HG02973 (cell line): ENCODE data around the gene MYO18B.

Experiments used
- ATAC-seq: cut with Tn5 transposase; IDR thresholded peaks from one replicate; pipeline ENCODE4 v1.9.1; 2021; ENCODE audit warnings: moderate library complexity; ENCODE audit not compliant: unreplicated experiment

MYO18B gene

DNA sequence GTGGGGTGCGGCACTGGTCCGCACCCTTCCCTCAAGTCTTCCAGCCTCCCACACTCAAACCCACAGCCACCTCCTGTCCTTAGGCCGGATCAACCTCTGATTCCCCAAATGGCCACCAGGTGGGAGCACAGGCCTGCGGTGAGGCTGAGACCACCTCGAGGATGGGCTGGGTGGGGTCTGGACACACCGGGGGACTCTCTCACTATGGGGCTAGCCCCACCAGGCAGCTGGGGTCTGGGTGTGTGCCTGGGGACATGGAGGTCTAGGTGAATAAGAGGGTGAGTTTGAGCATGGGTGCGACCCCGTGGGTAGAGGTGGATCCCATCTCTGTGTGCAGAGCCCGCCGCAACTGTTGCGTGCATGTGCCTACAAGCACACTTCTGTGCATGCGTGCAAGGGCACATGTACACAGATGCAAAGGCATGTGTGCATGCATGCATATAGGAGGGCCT is 32.6 kb downstream of the MYO18B start:
- ATAC-seq, result no peak

GRCh38 chr22:25775531-25775930 is 33.5 kb downstream of the MYO18B start:
- ATAC-seq, result no peak

DNA sequence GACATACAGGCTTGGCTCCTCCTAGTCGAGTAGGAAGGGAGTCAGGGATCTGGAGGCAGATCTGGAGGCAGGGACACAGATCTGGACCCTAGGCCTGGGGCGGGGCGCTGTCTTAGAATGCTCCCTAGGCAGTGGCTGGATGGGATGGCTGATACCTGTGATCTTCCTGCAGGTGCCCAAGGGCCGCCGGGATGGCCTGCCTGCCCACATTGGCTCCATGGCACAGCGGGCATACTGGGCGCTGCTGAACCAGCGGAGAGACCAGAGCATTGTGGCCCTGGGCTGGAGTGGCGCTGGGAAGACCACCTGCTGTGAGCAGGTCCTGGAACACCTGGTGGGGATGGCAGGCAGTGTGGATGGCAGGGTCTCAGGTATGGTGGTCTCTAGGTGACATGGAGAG is 35.4 kb downstream of the MYO18B start:
- no peak for ATAC-seq

- ATAC-seq, result no peak
Measured at GRCh38 chr22:25777870-25778269, 35.9 kb downstream of the MYO18B start.

DNA sequence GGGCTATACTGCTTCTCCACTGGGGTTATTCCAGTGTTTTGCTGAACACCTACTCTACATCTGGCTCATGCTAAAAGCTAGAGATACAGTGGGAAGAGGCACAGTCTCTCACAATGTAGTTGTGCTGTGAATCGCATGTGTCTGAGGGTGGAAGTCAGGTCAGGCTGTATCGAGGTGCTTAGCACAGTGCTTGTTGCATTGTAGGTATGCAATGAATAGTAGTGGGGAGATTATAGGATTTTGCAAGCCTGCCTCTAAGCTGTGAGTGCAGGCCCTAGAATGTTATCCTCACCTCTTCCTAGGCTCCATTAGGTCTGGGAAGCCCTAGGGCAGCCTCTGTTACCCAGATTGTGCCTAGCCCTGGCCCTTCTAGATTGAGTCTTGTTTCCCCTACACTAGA is 37.4 kb downstream of the MYO18B start:
- no peak for ATAC-seq

GRCh38 chr22:25779890-25780289 is 37.9 kb downstream of the MYO18B start:
- ATAC-seq, result no peak

- ATAC-seq, result no peak
Measured at GRCh38 chr22:25780673-25781072, 38.7 kb downstream of the MYO18B start.

- ATAC-seq, result no peak
Measured at GRCh38 chr22:25781801-25782200, 39.8 kb downstream of the MYO18B start.

- ATAC-seq, result no peak
Measured at GRCh38 chr22:25782831-25783230, 40.8 kb downstream of the MYO18B start.

- no peak for ATAC-seq
Measured at GRCh38 chr22:25783856-25784255, 41.9 kb downstream of the MYO18B start.

- ATAC-seq, result no peak
Measured at GRCh38 chr22:25786165-25786564, 44.2 kb downstream of the MYO18B start.

DNA sequence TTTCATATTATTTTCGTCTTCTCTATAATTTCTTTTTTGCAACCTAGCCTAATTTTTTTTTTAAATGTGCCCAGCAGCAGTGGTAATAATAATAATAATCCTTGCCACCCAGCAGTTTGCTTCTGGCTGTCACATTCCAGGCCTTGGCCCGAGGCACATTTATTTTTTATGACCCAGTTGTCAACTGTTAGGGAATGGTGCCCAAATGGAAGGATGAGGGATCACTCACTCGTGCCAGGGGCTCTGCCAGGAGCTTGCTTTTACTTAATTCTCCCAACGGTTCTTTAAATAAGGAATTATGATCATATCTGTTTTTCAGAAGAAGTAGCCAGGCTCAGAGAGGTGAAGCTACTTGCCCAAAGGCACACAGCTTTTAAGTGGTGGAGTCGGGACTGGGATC is 49.6 kb downstream of the MYO18B start:
- no peak for ATAC-seq

DNA sequence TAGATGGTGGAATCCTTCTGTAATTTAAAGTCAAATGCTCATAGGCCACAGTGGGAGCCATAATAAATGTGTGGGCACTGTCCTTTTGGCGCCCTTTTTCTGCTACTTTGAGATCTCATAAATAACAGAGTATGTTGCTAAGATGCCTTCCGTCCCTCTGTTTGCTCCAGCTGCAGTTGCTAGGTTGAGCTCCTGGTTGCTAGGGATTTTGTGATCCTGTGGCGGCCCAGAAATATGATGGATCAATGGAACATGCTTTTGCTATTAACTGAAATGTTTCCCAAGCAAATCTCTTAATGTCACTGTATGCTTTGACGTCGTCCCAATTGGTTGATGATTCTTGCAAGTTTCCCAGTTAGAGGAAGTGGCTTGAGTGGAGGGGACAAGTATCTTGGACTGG is 53.5 kb downstream of the MYO18B start:
- no peak for ATAC-seq

DNA sequence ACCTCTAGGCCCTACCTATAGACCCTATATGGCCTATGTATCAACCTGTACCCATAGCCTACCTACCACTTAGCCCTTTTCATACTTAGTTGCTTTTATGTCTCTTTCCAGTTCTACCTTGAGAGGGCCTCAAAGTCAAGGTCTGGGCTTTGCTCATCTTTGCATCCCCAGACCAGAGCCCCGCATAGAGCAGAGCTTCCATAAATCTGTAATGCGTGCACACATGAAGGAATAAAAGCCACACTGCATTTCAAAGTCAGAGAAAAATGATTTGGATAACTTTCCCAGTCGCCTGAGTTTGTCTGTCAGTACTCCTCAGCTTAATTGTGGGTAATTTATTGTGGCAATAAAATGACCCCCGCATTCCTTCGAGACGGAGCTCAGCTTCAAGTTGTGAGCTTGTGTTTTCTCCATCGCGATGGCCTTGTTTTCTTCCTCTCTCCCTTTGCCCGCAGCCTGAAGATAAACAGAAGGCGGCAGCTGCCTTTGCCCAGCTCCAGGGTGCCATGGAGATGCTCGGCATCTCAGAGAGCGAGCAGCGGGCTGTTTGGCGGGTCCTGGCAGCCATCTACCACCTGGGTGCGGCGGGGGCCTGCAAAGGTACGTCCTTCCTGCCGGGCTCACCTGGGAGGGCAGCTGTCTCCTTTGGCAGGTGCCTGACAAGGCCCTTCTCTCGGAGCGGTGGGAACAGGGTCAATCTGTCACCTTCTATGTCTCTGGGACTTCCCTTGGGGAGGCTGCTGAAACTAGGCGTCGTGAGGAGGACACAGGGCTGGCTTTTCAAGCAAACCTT is 55.7 kb downstream of the MYO18B start:
- ATAC-seq, result no peak

DNA sequence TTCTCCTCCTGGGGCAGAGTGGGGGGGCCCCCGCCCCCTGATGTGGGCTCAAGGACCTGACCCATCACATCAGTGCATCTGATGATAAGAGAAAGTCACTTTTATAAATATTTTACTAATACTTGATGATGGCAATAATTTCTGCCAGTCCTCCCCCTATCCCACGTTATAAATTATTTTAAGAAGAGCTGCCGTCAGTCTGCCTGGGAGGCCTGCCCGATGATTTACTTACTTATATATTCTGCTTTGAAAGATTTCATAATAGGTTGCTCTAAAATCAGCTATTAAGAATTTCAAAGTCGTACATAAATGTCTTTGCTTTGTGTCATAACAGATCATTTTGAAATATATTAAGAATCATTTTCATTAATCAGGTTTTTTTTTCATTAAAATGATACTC is 58.8 kb downstream of the MYO18B start:
- ATAC-seq, result no peak

DNA sequence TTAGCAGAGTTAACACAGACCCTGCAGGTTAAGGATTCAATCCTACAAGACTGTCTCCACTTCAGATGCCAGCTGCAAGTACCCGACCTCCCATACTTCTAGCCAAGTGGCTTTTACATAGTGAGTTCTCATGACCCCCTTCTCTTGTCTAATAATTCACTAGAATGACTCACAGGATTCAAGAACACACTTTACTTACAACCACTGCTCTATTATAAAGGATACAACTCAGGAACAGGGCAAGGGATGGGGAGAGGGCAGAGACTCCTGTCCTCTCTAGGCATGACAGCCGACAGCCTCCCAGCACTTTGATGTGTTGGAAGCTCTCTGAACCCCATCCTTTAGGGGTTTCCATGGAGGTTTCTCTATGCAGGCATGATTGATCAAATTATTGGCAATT is 60.0 kb downstream of the MYO18B start:
- no peak for ATAC-seq

- no peak for ATAC-seq
Measured at GRCh38 chr22:25804676-25805075, 62.7 kb downstream of the MYO18B start.

DNA sequence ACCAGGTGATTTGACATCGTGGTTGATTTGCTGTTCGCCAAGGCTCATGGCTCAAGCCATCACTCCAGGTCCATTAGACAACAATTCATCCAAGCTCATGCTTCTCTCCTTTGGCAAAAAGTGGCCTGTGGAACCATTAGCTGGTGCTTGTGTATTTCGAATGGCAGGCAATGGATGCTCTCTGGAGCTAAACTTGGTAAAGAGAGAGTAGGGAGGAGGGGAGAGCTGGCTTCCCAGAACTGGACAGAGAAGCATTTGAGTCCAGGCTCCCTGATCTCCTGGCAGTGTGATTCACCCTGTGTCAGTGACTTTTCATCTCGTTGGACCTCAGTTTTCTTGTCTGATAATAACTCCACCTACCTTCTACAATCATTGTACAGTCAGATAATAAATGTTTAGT is 64.6 kb downstream of the MYO18B start:
- ATAC-seq, result no peak

- no peak for ATAC-seq
Measured at GRCh38 chr22:25814685-25815084, 72.7 kb downstream of the MYO18B start.

DNA sequence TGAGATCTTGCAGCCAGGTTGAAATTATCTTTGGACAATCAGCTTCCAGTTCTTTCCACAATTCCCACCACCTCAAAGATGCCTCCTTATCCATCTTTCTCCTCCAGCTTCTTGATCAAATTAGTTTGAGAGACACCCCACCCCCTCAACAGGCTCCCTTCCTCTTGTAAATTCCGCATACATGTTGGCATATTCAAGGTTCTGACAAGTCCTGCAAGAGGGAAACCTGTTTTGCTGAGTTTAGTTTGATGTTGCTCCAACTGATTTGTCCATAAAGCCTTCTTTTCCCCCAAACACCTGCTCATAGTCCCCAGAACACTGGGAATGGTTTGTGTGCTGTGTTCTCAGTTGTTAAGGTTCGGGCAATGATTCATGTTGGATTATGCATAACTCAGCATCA is 73.6 kb downstream of the MYO18B start:
- ATAC-seq, result no peak

DNA sequence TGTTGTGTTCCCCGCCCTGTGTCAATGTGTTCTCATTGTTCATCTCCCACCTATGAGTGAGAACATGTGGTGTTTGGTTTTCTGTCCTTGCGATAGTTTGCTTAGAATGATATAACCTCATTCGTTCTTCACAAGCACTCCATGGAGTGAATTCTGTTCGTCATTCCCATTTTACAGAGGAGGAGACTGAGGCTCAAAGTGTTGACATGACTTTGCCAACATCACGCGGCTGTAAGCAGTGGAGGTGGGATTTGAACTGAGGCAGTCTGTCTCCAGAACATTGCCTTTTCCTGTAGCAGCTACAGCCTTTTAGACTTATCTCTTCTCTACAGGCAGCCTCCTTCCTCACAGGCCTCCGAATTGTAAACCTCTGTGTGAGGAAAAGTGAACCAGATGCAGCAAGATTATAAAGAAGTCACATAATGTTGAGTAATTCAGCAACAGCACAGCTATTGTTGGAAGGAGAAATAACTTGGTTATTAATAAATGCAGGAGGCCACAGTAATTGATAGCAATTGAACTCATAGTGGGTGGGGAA is 74.6 kb downstream of the MYO18B start:
- no peak for ATAC-seq

DNA sequence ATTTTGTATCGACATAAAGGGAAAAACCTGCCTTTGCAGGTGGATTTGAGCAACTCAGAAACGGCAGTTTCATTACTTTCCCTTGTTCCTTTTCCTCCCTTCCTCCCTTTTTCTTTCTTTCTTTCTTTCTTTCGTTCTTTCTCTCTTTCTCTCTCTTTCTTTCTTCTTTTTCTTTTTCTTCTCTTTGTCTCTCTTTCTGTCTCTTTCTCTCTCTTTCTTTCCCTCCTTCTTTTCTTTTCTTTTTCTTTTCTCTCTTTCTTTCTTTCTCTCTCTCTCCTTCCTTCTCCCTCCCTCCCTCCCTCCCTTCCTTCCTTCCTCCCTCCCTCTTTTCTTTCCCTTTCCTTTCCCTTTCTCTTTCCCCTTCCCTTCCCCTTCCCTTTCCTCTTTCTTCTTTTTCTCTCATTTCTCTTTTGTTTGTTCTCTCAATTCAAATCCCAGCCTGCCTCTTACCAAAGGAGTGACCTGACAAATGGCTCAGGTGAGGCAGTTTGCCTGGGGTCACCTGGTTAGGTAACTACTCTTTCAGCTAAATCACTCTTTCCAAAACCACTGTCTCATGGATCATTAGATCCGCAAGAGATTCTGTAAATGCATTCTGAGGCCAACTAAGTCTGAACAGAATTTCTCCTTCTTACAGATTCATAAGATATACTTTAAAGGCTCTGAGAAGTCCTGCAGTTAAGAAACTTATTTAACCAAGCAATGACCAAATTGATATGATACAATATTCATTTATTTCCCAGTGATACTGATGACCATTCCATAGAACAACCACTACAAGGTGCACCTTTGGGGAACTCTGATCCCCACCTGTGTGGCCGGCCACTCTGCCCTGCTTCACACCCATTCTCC is 75.3 kb downstream of the MYO18B start:
- no peak for ATAC-seq
